RWPE1 (cell line): ENCODE measurements around the gene SEC16A.

Source experiments
- CTCF ChIA-PET: fragments of 350-600 bp; sonication (Branson Sonifier 250); formaldehyde crosslinking; extraction: SDS; loops from one replicate; lab custom pipeline; 2021; lab: Yijun Ruan, JAX
- POLR2A ChIA-PET: fragments of 400-600 bp; formaldehyde crosslinking; extraction: SDS; loops from one replicate; lab custom pipeline; 2020; ENCODE audit warnings: antibody characterized with exemption; ENCODE audit not compliant: low non-redundant PET; lab: Yijun Ruan, JAX
- DNase-seq: peaks from one replicate; pipeline ENCODE4 v3.0.0; 2012; ENCODE audit warnings: low spot score
- H3K27ac ChIP-seq: fragments of 450-650 bp; 2 replicates; pipeline ENCODE4 v1.5.1; 2017
- CTCF ChIP-seq: fragments of 450-650 bp; conservative IDR thresholded peaks from 2 replicates; pipeline ENCODE4 v1.5.1; 2017; ENCODE audit warnings: low read depth, mild to moderate bottlenecking

SEC16A gene

GRCh38 chr9:136482793-136483588 lies at the start of gene SEC16A:
Gene SEC16A, minus strand, starts transcription at chr9:136483040. Its CDS starts 5,425 bp downstream, at chr9:136477615.
- ChIA-PET POLR2A (no interaction called here), CTCF (interaction anchor here (1.3 to 8.9 kb wide), 3 partner anchors 144 to 152 kb away, joined by 6 to 232 read pairs (median 73); no protein-coding TSS in a partner anchor)
- TF ChIP-seq CTCF: no peak
- H3K27ac ChIP-seq: peak within 1 kb of the TSS; percentile 98
- peak; percentile 99 for DNase-seq

- peak overlapping the region; percentile 83 for H3K27ac ChIP-seq
- TF ChIP-seq CTCF: no peak
- ChIA-PET POLR2A (interaction anchor here (1.1 kb wide), 1 partner anchor 15 kb away, joined by 3 read pairs; no protein-coding TSS in a partner anchor), CTCF (interaction anchor here (1.6 kb wide), 1 partner anchor 93 kb away, joined by 16 read pairs; no protein-coding TSS in a partner anchor)
- no peak for DNase-seq
These were observed 49.3 kb upstream of the SEC16A start for GRCh38 chr9:136531904-136532798.

GRCh38 chr9:136531186-136531903 lies 48.5 kb upstream of the SEC16A start:
- peak overlapping the region; percentile 83 for H3K27ac ChIP-seq
- ChIA-PET CTCF (interaction anchor here (0.6 kb wide), 1 partner anchor 47 kb away, joined by 3 read pairs; no protein-coding TSS in a partner anchor), POLR2A (interaction anchor here (1.1 kb wide), 1 partner anchor 16 kb away, joined by 3 read pairs; no protein-coding TSS in a partner anchor)
- DNase-seq: no peak
- TF ChIP-seq CTCF: no peak

GRCh38 chr9:136530461-136531089 lies 47.7 kb upstream of the SEC16A start:
- TF ChIP-seq CTCF: no peak
- POLR2A ChIA-PET: interaction anchor here (1.1 kb wide), 1 partner anchor 17 kb away, joined by 3 read pairs; no protein-coding TSS in a partner anchor
- DNase-seq: no peak
- CTCF ChIA-PET: interaction anchor here (0.6 to 1.6 kb wide), 2 partner anchors 46 to 95 kb away, joined by 3 to 8 read pairs; no protein-coding TSS in a partner anchor
- H3K27ac ChIP-seq: peak overlapping the region; percentile 83

GRCh38 chr9:136529516-136530460 lies 46.9 kb upstream of the SEC16A start:
- DNase-seq: no peak
- ChIA-PET POLR2A (no interaction called here), CTCF (interaction anchor here (0.7 to 1.6 kb wide), 4 partner anchors 35 to 117 kb away, joined by 3 to 8 read pairs (median 4); no protein-coding TSS in a partner anchor)
- TF ChIP-seq CTCF: no peak
- H3K27ac ChIP-seq: peak overlapping the region; percentile 83
